IPS-18c (cell line): Measurements from ENCODE around the gene ANKRD34C.
"Not testable (repeated sequence)": the region's sequence is repeated elsewhere in the genome, so short reads cannot be mapped to it uniquely, and the experiment has no call there.

Experiments used
- H3K4me3 ChIP-seq: 2 replicates; pipeline ENCODE4 v1.7.0; 2013; ENCODE audit warnings: low read depth, mild to moderate bottlenecking, low read length, moderate library complexity; ENCODE audit not compliant: insufficient read depth
- H3K9me3 ChIP-seq: one replicate; pipeline ENCODE4 v1.6.1; 2013; ENCODE audit warnings: mild to moderate bottlenecking, low read length, moderate library complexity; ENCODE audit not compliant: control insufficient read depth, insufficient read depth

ANKRD34C gene

DNA sequence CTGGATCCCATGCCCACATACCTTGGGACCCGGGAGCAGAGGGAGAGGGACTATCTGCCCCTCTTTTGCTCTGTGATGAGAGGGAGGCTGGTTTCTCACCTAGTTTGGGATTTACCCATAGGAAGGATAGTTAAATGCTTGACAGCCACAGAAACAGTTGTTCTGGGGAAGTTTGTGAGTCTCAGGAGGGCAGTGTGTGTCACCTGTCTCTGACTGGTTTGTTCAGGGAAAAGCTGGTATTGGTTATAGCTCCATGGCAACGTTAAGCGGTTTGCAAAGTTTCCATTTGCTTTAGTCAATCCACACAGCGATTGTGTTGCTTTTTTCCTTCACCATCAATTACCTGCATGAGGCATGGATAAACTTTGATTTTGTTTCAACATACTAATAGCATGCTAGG is 24.7 kb downstream of the ANKRD34C start:
- H3K4me3 ChIP-seq, result no peak overlapping the region
- no peaks in the 10 kb centered on the region for H3K9me3 ChIP-seq

GRCh38 chr15:79308874-79309273 is 26.4 kb downstream of the ANKRD34C start:
- no peaks in the 10 kb centered on the region for H3K9me3 ChIP-seq

GRCh38 chr15:79310612-79310984 is 28.1 kb downstream of the ANKRD34C start:
- Histone ChIP-seq H3K9me3 (no peaks in the 10 kb centered on the region), H3K4me3 (peak overlapping the region; percentile 81)

More at GRCh38 chr15:79308874-79309273, 26.4 kb downstream of the ANKRD34C start:
- H3K4me3 ChIP-seq, result no peak overlapping the region

DNA sequence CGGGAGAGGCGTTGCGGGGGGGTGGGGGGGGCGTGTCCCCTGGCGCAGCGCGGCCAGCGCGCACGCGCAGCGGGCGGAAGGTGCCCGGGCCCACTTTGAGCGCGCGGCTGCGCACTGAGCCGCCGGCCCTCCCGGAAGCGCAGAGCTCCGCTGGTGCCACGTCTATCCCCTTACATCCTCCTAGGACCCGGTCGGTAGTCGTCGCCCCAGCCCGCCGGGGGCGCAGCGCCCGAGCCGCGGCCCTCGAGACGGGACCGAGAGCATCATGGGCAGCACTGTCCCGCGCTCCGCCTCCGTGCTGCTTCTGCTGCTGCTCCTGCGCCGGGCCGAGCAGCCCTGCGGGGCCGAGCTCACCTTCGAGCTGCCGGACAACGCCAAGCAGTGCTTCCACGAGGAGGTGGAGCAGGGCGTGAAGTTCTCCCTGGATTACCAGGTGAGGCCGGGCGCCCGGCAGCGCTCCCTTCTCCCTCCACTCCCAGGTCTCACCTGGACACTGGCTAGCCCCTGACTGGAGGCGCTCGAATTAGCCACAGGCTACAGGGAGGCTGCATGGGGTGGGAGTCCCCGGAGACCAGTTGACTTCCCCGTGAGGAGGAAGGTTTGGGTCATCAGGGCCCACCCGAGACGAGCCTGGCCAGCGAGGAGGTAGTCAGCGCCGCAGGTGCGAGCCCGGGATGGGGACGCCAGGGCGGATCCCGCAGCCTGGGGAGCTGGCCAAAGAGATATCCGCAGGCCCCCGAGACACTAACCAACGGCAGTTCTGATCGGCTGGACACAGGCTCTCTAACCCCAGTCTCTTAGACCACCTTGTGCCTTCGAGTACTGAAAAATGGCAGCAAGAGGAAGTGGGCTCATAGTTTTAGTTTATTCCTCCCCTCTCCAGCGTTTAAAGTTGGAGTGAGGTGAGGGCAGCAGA is 28.7 kb downstream of the ANKRD34C start, which contains the start of gene TMED3:
Gene TMED3 (plus strand): TSS at position 128 of the 916 bp plus-strand sequence. CDS start 138 bp downstream, at position 266.
- Histone ChIP-seq H3K9me3 (no peaks in the 10 kb centered on the region), H3K4me3 (peak within 1 kb of the TSS; percentile 81)

DNA sequence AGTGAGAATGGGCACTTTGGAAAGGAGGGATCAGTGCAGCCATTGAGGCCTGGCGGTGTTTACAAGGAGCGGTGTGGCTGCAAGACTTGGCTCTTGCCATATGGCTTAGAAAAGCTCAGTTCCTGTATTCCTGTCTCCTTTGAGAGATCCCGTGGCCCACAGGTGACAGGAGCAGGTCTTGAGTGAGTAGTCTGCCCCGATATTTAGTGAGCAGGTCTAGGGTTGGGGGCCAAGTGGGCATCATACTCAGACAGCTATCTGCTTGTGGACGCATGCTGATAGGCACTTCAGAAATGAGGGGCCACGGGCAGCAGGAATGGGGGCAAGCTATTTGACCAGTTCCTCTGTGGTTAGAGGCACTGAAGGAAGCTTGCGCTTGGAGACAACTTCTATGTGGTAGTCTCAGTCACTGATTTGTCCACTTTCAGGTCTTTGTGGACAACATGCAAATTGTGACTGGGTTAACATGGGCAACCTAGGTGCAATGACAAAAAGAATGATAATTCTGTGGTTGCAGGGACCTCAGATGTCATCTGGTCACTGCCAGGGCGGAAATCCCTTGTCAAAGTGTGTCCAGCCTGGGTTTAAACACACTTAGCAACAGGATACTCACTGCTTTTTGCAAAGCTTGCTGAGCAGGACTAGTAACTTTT is 29.5 kb downstream of the ANKRD34C start:
- Histone ChIP-seq H3K4me3 (peak overlapping the region; percentile 81), H3K9me3 (no peaks in the 10 kb centered on the region)

DNA sequence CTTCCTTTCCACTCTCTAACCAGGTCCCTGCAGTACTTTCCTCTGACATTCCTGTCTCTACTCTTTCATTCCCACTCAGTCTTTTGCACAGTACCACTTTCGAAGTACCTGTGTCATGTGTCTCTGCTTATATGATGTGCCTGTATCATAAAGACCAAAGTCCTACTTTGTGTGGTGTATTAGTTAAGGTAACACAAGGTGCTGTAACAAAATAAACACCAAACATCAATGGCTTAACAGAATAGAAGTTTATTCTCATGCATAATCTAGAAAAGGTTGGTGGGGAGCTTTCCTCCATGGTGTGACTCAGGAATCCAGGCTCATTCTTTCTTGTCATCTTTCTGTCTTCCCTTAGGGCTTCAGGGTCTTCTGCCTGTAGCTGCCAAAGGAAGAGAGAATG is 31.7 kb downstream of the ANKRD34C start:
- H3K9me3 ChIP-seq, result no peaks in the 10 kb centered on the region

DNA sequence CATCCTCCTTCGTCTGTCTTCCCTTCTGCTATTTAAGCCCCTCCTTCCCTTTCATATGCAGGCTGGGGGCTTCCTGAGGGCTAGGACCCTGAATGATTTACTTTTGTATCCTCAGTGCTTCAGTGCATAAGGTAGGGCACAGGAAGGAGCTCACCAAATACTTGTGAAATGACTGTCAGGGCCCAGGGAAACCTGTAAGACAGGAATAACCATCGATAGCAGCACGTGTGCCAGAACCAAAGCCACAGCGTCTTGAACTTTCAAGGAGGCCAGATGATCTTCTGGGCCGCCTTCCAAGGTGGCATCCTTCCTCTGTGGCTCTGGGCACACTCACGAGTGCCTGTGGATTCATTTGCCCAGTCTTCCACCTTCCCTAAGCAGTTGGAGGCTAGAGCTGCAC is 32.3 kb downstream of the ANKRD34C start:
- H3K9me3 ChIP-seq, result no peaks in the 10 kb centered on the region
- H3K4me3 ChIP-seq, result no peak overlapping the region

More for the DNA sequence above, 31.7 kb downstream of the ANKRD34C start:
- no peak overlapping the region for H3K4me3 ChIP-seq

GRCh38 chr15:79315623-79316328 is 33.3 kb downstream of the ANKRD34C start:
- no peak overlapping the region for H3K4me3 ChIP-seq
- no peaks in the 10 kb centered on the region for H3K9me3 ChIP-seq

DNA sequence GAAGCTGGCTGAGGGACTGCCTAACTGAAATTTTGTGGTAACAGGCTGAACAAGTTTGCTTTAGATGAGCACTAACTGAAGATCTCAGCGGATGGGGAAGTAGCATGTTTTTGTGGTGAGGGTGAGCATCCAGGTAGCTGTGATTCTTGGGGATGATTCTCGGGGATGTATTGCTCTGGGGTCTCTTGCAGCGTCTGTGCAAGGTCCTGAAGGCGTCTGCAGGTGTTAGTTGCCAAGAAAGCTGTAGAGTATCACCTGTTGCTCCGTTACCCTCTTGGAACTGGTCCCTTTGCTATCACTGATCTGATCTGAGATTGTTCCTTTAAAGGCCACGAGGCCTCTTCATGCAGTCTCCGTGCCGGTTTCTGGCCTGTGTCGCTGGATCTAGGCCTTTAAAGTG is 34.3 kb downstream of the ANKRD34C start:
- H3K4me3 ChIP-seq, result no peak overlapping the region
- no peaks in the 10 kb centered on the region for H3K9me3 ChIP-seq

GRCh38 chr15:79319973-79320372 is 37.5 kb downstream of the ANKRD34C start:
- H3K4me3 ChIP-seq, H3K9me3 ChIP-seq: not testable (repeated sequence)

DNA sequence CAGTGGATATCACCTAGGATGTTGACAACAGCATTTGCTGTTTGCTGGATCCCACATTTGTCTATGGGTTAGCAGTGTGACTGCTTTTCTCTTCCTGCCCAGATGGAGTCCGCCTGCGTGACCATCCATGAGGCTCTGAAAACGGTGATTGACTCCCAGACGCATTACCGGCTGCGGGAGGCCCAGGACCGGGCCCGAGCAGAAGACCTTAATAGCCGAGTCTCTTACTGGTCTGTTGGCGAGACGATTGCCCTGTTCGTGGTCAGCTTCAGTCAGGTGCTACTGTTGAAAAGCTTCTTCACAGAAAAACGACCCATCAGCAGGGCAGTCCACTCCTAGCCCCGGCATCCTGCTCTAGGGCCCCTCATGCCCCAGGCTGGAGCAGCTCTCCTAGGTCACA is 39.4 kb downstream of the ANKRD34C start:
- Histone ChIP-seq H3K4me3 (no peak overlapping the region), H3K9me3 (no peaks in the 10 kb centered on the region)

- H3K9me3 ChIP-seq, result no peaks in the 10 kb centered on the region
- H3K4me3 ChIP-seq, result no peak overlapping the region
Observed at GRCh38 chr15:79322306-79322705, 39.8 kb downstream of the ANKRD34C start.

- H3K4me3 ChIP-seq, result no peak overlapping the region
Observed at GRCh38 chr15:79322945-79323344, 40.4 kb downstream of the ANKRD34C start.

DNA sequence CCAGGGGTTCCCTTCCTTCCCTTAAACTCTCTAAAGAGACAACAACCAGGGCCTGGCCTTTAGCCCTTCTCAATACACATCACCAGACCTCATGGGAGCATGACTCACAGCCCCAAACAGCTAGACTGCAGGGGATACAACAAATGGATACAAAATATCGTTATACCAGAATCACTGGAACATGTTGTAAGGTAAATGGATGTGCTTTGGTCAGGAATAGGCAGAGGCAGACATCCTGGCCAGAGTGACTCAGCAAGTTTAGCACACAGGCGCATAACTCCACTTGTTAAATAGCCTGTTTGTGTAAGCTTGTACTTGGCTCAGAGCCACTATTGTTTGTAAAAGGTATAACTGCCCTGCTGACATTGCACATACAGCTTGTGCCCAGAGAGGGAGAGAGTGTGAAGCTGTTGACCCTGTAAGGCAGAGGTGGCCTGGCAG is 46.7 kb downstream of the ANKRD34C start:
- Histone ChIP-seq H3K4me3 (no peak overlapping the region), H3K9me3 (no peaks in the 10 kb centered on the region)

More at GRCh38 chr15:79322945-79323344, 40.4 kb downstream of the ANKRD34C start:
- H3K9me3 ChIP-seq, result no peaks in the 10 kb centered on the region
